NB4 (cell line): Measurements from ENCODE around the gene RAB27B.

Experiments used
- DNase-seq: peaks from one replicate; pipeline ENCODE4 v3.0.0; 2010; ENCODE audit warnings: low read depth
- H3K4me3 ChIP-seq: one replicate; pipeline ENCODE4 v1.5.1; 2011; ENCODE audit warnings: mild to moderate bottlenecking, low read depth, low read length, moderate library complexity
- CTCF ChIP-seq: IDR thresholded peaks from one replicate; pipeline ENCODE4 v1.5.1; 2012; ENCODE audit warnings: low read depth, low read length
- MAX ChIP-seq: IDR thresholded peaks from 2 replicates; pipeline ENCODE4 v1.6.1; 2011; ENCODE audit warnings: low read depth, low read length
- MYC ChIP-seq: IDR thresholded peaks from 2 replicates; pipeline ENCODE4 v1.6.1; 2011; ENCODE audit warnings: low read depth, low read length
- POLR2A ChIP-seq: IDR thresholded peaks from 2 replicates; pipeline ENCODE4 v1.6.1; 2011; ENCODE audit warnings: mild to moderate bottlenecking; ENCODE audit not compliant: insufficient read length; ENCODE audit errors: extremely low read depth

The RAB27B gene

GRCh38 chr18:54928236-54928635 lies 100.0 kb downstream of the RAB27B start:
- no peak for DNase-seq
- no peak overlapping the region for H3K4me3 ChIP-seq
- no peak for TF ChIP-seq CTCF
- TF ChIP-seq POLR2A, result no peak
- no peak for TF ChIP-seq MYC

GRCh38 chr18:54931152-54931551 lies 102.9 kb downstream of the RAB27B start:
- no peak for TF ChIP-seq MAX
- TF ChIP-seq MYC, result no peak
- no peak for TF ChIP-seq POLR2A
- H3K4me3 ChIP-seq, result no peak overlapping the region
- no peak for DNase-seq

GRCh38 chr18:54932472-54932871 lies 104.2 kb downstream of the RAB27B start:
- DNase-seq, result no peak
- TF ChIP-seq CTCF, result no peak
- TF ChIP-seq MAX, result no peak
- no peak for TF ChIP-seq MYC
- no peak for TF ChIP-seq POLR2A
- H3K4me3 ChIP-seq, result no peak overlapping the region

GRCh38 chr18:54938506-54938905 lies 110.2 kb downstream of the RAB27B start:
- DNase-seq, result no peak
- TF ChIP-seq CTCF (no peak), MYC (no peak), MAX (no peak), POLR2A (no peak)

GRCh38 chr18:54939361-54939917 lies 111.2 kb downstream of the RAB27B start:
- peak; percentile 54 for DNase-seq
- no peak overlapping the region for H3K4me3 ChIP-seq
- TF ChIP-seq CTCF (no peak), MYC (no peak), POLR2A (no peak), MAX (no peak)

More at GRCh38 chr18:54938506-54938905, 110.2 kb downstream of the RAB27B start:
- no peak overlapping the region for H3K4me3 ChIP-seq

GRCh38 chr18:54942144-54942543 lies 113.9 kb downstream of the RAB27B start:
- TF ChIP-seq MAX (no peak), POLR2A (no peak), MYC (no peak), CTCF (no peak)
- DNase-seq, result no peak
- H3K4me3 ChIP-seq, result no peak overlapping the region
